NCI-H128 (cell line): ENCODE measurements around the gene SPTSSA.

Experiments
- DNase-seq: peaks from one replicate; lab custom pipeline; 2025; ENCODE audit not compliant: unreplicated experiment; lab: John Stamatoyannopoulos, UW

The SPTSSA gene

DNA sequence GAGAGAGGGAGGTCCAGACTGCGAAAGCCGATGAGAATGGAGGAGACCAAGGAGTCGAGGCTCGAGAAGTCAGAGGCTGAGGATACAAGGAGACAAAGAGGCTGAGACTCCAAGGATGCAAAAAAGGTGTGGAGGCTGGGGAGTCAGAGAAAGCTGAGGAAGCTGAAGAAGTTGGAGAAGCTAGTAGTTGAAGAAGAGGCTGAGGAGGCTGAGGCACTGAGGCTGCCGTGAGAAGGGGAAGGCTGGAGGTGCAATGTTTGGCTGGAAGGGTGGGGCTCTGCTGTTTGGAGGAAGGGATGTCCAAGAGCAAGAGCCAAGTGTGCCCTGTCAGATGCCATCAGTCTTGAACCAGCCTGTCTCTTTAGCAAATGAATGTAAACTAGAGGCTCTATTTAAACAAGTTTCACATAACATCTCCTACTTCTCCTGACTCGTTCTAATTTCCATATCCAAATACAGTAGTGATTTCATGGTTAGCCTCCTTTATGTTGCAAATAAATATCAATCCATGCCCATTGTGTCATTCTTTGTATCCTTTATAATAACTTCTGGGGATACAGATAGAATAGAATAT, 10.8 kb upstream of the SPTSSA start:
- DNase-seq: no peak

DNA sequence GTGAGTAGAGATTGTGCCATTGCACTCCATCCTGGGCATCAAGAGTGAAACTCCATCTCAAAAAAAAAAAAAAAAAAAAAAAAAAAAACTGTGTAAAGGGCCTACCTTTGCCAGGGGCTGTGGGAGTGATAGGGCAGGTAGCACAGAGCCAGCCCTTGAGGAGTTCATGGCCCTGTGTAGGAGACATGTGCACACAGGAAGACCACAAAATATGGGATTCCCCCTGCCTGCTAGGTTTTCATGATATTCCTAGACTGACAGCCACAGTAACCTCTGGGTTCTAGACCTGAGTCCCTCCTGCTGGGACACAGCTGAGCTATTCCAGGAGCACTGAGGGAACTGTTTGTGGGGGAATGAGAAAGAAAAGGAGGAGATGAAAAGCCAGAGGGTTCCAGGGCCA, 8.3 kb upstream of the SPTSSA start:
- no peak for DNase-seq

DNA sequence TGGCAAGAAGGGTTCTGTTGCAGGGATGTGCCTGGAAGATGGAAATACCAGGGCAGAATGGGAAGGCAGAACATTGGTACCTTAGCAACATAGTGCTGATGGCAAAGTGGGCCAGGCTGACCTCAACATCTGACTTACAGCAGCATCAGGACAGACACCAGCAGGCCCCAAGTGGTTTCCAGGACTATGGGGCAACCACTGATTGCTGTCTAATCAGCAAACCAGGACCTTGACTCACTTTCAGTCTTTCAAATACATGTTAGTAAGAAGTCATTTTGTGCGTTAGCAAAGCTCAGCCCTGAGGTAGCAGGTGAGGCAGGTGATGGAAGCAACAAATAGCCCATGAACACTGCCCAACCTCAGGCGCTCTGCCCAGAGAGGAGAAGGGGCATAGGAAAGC, 4.7 kb upstream of the SPTSSA start:
- DNase-seq: no peak

DNA sequence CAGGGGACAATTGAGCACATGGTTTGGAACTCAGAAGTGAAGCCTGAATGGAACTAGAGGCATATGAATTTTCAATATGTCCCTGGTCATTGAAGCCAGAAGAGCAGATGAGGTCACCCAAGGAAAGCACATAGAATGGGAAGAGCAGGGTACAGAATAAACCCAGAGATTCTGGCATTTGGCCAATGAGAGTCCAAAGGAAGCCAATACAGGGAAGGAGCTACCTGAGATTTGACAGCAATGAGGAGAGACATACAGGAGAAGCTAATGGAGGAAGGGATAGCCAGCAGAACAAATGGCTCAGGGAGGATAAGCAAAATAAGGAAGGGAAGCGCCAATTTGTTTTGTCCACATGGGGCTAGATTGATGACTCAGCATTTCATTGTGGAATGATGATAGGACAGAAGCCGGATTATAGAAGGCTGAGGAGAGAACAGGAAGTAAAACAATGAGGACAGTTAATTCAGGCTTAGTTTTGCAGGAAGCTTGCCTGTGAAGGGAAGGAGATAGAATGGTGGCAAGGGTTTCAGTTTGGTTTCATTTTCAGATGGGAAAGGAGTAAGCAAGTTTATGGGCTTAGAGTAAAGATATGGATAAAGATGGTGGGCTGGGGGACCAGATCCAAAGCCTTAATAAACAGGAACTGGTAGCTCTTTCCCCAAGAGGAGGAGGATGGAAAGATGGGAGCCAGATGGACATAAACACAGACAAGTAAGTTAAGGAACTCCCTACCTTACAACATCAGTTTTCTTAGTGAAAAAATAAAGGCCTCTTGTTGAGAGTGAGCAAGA, 3.2 kb upstream of the SPTSSA start:
- DNase-seq: no peak

DNA sequence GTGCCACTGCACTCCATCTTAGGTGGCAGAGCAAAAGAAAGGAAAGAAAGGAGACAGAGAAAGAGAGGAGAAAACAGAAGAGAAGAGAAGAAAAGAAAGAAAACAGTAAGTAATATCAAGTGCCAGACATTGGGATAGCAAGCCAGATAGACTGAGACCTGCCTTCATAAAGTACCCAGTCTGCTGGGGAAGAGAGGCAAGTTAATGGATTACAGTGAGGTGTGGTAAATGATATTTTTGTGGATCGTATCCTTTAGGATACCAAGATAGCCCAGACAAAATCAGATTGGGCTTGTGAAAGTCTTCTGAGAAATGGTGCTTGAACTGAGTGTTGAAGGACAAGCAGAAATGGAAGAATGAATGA, 1.5 kb upstream of the SPTSSA start:
- DNase-seq: no peak

DNA sequence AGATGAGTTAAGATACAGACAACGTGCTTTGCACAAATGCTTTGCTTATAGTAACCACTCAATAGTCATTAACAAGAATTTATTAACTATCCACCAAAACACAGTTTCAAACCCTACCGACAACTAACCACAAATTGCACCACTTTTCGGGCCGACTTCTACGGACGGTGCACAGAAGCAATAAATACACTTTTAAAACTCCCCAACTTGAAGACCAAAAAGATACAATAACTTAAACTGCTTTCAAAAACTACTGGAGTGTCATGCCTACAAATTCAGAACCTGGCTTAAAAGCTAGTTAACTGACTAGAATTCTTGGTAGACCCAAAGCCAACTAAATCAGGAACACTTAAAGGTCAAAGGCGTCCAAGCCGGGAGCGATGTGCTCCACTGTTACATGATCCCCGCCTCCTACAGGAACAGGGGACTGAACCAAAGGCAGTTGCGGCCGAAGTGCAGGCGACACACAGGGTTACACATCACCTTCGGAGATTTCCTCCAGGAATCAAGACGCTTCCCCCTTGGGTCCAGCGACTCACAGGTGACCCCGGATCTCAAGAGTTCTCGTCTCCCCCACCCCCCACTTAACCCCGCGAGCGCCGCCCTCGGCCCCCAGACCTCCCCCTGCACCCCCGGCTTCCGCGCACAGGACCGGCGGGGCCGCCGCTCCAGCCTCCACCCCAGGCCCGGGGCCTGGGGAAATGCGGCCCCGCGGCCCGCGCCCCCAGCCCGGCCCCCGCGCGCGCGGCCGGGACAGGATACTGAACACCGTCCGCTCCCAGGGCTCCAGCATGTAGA, 507 bp downstream of the SPTSSA start:
- DNase-seq: no peak

DNA sequence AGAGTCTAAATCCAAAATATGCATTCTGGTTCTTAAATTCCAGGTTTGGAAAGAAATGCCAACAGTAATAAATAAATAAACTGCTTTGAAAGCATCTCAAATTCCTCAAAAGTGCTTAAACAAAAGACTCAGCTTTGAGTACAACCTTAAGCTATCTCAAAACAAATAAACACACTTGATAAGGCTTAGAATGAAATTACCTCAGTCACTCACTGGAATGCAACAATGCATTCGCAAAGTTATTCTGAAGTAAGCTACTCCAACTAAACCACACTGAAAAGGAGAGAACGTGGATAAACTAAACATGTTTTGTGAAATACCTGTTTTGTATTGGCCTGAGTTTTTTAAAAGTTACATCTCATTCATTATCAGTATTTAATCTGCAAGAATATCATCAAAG, 1.2 kb downstream of the SPTSSA start:
- no peak for DNase-seq

DNA sequence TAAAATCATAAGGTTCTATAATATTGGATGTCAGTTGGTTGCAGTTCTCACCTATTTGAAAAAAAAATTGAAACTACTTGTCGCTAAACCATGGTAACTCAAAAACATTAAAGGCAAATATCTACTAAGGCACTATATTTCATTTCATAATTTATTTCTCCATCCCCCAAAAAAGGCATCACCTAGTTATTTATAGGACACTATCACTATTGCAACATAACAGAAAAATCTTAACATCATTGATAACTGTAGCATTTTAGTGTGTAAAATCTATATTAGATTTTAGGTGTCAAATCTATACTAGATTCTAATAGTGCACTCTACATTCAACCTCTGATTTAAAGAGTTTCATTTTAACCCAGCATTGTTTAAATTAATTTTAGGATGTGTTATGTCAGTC, 1.7 kb downstream of the SPTSSA start:
- DNase-seq: no peak

DNA sequence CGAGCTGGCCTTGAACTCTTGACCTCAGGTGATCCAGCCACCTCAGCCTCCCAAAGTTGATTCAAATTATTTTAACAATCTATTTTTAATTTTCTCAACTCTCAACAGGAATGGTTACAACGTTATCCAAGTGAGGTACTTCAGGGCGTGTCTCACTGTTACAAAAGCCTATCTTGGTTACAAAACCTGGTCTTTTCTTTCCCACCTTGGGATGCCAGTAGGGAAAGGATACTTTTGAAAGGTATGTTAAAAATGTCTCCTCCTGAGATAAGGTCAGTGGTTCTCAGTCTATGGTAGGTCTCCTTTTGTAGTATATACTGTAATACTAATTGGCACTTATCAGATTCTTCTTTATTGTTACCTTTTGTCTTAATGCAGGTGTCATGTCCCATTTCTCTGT, 4.9 kb downstream of the SPTSSA start:
- DNase-seq: no peak

DNA sequence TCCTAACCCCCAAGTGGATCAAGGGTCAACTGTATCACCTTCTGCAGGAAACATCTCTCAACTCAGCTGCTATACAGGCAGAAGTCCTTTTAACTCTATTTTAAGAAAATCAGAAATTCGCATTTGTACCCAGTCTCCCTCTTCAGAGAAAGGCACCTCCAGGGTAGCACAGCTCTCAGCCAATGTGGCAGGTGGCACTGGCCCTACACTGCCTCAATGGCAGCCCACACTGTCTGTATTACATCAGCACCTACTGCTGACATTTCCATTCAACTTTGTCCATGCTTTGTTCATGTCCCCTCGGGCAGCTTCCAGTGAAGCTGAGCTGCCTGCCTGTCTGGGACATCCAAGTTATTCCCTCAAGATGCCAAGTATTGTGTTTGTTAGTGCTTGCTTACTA, 8.8 kb downstream of the SPTSSA start:
- DNase-seq: no peak

DNA sequence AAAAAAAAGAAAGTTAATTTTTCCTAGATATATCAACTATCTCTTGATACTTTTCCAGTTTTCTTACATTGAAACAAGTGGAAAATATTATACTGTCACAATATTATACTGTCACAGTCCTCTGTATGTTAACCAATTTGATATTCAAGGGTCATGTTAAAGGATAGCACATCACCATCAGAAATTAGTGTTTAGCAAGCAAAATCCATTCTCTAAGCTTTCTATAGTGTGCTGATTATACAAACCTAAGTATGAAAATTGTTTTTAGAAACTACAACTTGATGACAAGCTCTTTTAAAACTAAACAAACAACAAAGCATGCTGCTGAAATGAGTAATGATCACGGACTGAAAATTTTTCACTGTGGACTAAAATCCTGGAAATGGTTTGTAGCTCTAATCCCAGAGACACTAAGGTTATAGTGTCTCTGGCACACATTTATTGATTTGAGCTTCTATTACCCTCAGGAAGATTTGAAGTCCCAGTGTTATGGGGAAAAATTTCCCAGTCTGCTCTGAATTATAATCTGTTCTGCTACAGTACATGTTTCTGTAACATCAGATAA, 9.7 kb downstream of the SPTSSA start:
- DNase-seq: no peak

DNA sequence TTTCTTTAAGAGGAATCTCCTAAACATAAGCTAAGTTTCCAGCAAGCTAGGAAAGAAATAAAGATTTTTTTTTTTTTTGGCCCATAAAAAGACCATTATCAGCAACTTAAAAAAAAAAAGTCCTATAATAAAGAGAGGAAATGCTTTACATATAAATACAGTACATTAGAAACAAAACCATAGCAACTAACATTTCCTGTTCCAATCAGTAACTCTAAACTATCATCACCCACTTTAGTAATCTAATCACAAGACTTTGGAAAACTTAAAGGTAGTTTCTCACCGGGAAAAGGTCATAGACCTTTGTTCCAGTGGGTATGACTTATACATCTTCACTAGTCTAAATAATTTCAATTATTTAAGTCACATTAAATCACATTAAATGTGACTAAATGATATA, 11.1 kb downstream of the SPTSSA start:
- no peak for DNase-seq

DNA sequence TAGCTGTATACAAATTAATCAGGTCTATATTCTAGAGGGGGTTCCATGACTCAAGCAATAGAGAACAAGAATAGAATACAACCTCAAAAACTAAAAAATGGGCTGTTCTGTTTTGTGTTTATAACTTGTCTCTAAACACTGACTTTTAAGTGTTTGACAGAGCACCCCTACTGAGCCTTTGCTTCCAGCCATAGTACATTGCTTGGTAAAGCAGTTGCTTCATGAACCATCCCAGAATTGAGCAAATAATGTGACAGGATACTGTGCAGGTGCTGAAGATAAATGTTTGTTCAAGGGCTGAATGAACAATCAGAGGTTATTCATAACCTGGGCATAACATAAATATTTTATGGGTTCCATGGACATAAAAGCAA, 11.5 kb downstream of the SPTSSA start:
- DNase-seq: no peak

DNA sequence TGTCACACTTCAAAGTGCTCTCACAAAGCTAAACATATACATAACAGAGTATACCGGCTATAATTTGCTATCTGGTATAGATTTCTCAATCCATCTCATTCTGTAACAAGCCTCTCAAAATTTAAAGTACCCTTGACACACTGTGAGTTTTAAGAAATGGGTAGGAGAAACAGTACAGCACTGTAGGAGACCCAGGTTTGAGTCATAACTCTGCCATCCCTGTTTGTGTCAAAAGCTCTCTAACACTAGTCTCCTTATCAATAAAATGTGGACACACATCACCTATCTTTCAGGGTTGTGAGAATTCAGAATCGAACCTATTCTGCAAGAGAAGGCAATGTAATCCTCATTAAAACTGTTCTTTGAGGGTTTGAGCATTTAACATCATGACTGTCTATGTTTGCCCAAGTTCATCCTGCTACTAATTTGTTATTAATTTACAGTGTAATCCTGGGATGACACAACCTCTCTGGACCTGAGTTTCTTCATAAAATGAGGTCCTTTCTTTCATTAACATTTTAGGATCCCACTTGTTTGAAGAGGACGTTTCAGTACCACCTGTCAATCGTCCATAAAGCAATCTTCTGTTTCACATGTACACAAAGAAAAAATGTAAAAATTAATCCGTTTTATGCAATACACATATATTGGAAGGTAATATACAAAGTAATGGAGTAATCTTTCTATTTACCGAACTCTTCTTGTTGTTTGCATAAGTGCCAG, 12.1 kb downstream of the SPTSSA start:
- no peak for DNase-seq

DNA sequence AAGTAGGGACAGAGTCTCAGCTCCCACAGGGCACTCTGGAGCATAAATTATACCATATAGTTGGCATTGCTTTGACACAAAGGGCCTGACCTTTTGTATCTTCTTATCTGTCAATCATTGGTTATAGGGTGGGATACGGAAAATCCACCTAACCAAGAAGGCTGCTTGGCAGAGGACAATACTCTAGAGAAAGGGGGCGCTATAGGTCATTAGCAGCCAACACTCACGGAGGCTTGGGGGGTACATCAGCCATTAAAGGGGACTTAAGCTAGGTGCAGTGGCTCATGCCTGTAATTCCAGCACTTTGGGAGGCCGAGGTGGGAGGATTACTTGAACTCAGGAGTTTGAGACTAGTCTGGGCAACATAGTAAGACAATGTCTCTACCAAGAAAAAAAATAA, 22.9 kb downstream of the SPTSSA start:
- DNase-seq: no peak

DNA sequence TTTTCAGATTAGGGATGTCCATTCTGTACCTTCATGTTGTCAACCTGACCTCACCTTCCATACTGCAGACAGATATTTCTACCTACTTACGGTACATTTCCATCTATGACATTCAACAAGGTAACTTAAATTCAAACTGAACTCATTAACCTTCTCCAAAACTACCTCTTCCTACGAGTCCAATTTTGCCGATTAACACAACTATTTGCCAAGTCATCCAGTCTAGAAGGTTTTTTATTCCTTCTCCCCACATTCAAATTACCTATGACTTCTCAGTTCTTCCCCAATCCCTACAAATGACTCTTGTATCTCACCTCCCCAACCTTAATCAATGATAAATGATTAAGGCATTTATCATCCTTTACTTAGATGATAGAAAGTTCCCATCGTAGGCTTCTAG, 23.6 kb downstream of the SPTSSA start:
- DNase-seq: no peak

DNA sequence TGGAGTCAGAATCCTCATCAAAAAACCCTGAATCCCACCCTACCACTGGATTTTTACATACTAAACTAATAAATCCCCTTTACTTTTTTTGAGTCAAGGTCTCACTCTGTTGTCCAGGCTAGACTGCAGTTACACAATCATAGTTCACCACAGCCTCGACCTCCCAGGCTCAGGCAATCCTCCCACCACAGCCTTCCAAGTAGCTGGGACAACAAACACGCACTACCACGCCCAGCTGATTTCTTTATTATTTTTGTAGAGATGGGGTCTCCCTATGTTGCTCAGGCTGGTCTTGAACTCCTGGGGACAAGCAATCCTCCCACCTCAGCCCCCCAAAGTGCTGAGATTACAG, 24.3 kb downstream of the SPTSSA start:
- no peak for DNase-seq

DNA sequence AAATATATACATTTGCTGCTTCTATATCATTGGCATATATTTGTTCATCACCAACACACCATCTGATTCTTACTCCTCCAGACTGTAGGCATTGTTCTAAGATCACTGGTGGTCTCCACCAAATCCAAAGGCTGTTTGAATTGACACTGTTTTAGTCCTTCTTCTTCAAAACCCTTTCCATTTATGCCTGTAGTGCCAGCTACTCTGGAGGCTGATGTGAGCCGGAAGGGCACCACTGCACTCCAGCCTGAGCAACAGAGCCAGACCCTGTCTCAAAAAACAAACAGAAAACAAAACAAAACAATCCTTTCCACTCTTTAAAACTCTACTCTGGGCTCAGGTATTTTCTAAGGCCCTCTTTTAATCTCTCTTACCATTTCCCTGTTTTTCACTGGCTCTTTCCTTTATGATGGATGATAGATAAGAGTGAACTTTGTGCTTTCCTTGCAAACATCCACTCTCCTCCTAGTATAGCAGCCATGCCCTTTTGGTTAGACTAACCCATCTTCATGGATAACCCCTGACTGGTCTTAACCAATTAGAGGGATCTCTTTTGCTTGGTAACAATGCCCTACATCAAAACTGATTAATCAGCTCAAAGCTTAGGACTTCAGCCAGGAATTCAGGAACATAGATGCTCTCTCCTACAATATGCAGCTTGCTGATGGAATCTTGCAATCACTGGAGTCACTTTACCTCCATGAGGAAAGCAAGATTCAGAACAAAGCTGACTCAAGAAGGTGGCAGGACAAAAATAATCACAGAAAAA, 24.9 kb downstream of the SPTSSA start:
- DNase-seq: no peak

DNA sequence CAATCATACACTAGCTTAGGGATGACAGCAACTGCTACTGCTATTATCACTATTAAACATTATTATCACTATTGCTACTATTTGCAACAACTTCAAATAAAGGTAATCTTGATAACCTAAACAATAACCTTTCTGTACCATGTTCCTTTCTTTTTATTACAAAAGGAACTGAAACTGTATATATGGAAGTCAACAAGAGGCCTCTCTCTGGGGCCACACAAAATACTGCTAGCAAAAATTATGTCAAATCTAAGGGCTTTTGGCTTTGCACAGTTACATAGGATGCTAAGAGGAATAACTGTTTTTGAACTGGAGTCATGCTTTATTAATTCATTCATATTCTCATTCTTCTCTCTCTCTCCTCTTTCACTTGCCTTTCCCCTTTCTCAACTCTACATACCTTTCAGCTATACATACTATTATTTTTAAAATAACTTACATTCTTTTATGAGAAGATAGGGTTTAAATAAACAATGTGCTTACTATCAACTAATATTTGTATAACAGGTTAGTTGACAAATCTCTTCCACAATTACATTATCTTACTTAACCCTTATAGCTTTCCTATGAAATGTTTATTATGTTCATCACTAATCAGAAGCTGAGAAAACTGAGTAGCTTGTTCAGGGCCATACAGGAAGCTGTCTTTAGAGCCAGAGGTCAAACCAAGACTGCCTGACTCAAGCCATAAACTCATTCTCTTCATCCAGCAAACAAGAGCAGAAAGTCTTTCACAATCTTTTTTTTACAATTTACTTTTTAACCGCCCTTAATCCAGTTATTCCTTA, 25.7 kb downstream of the SPTSSA start:
- no peak for DNase-seq

DNA sequence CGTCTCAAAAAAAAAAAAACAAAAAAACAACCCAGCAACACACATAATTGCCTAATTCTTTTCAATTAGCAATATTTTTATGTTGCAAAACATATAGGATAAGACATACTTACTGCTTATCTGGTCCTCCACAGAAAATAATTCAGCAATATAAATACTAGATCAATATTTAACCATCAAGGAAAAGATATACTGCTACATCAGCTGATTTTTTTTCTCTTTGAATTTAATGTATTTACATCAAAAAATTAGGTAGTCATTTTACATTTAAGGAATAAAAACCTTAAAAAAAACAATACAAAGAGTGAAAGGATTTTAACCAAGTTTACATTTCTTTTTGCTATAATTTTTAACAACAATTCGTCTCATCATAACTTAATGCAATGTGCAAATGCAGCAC, 28.1 kb downstream of the SPTSSA start:
- no peak for DNase-seq
